ENCODE results near the gene MRPL27.

Gene MRPL27

GRCh38 chr17:50382931-50383330 is 9.9 kb upstream of the MRPL27 start:
- no peak for DNase-seq

DNA sequence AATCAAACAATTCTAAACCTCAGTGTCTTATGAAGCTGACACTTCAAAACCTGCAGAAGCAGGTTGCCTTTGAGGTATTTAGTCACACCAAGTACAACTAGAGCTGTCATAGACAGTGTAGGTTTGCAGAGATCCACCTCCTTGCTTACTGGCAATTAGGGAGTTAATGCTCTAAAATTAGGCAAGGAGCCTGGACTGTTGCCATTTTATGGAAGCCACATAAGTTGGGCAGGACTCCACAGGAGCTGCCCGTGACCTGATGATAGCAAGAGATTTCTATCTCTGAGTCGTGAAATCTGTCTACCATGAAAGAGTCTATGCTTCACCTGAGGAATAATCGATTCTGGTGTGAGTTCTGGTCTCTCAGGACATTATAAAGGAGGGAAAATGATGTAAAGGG is 8.9 kb upstream of the MRPL27 start:
- DNase-seq: no peak

DNA sequence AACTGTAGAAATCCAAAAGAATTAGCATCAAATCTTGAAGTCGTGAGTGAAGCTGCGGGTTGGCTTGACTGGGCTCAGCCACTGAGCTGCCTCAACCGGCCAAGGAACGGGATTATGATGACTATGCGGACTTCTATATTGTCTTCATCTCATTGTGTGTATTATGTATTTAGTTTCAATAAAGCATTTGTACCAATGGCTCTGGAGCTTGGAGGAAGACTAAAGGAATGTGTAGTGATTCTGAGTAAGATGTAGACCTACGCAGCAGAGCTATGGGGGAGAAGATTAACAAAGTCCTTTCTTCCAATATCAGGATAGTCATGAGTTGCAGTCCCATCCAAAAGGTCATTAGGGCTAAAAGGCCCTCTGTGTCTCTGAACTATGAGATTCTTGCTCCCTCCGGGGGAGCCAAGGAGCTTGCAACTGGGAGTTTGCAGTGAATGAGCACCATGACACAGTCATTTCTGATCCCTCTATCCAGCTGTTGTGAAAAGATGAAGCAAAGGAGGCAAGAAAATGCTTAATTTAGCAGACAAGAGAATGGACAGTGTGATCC is 8.4 kb upstream of the MRPL27 start:
- DNase-seq: no peak

DNA sequence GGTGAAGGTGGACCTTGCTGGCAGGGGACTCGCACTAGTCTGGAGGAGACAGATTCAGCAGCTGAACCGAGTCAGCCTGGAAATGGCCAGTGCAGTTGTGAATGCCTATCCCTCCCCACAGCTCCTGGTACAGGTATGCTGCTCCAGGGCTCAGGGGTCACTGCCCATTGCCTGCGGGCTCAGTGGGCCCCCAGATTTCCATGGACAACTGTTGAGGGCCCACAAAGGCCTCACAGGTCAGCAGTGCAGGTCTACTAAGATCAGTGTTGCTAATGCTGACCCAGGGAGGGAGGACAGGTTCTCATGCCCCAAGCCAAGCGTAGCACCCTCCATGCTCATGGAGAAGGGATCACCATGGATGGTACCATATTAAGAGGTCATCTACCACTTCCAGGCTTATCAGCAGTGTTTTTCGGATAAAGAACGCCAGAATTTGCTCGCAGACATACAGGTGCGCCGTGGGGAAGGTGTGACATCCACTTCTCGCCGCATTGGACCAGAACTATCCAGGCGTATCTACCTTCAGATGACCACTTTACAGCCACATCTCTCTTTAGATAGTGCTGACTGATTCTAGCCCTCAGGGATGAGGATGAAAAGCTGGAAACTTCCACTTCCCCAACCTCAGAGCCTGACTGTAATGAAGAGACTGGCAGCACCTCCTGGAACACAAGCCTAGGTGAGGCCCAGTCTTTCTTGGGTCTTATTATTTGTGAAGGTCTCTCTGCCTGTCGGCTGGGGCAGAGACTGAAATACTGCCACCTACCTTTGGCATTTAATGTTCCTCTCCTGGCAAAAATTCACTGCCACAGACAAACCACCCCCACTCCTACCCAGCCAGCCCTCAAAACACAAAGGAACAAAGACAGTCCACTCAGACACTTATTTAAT is 7.6 kb upstream of the MRPL27 start:
- no peak for DNase-seq

DNA sequence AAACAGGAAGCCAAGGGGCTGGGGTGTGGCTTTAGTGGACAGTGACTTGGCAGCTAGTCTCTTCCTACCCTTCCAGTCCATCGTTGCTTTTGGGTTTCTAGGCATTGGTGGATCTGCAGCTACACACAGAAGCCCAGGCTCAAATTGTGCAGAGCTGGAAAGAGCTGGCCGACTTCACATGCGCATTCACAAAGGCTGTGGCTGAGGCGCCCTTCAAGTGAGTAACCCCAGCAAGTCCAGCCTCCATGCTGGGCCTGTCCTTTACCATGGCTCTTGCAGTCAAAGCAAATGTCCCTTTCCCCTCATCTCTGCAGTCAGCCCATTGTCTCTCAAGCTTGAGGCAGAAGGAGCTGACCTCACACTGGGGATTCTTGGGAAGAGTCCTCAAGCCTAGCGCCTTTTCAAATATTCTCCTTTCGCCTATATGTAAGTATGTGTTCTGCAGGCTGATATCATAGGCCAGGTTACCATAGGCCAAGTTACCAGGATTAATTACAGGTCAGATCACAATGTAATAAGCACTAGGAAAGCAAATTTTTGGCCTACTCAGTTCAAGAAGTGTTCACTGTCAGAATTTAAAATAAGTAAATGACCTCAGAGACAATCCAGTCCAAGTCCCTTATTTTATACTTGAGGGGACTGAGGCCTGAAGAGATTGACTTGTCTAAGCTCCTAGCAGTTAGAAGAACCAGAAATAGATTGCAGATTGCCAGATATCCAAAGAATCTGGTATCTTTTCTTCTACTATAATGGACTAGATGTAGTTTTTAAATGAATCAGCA is 6.6 kb upstream of the MRPL27 start:
- DNase-seq: no peak

DNA sequence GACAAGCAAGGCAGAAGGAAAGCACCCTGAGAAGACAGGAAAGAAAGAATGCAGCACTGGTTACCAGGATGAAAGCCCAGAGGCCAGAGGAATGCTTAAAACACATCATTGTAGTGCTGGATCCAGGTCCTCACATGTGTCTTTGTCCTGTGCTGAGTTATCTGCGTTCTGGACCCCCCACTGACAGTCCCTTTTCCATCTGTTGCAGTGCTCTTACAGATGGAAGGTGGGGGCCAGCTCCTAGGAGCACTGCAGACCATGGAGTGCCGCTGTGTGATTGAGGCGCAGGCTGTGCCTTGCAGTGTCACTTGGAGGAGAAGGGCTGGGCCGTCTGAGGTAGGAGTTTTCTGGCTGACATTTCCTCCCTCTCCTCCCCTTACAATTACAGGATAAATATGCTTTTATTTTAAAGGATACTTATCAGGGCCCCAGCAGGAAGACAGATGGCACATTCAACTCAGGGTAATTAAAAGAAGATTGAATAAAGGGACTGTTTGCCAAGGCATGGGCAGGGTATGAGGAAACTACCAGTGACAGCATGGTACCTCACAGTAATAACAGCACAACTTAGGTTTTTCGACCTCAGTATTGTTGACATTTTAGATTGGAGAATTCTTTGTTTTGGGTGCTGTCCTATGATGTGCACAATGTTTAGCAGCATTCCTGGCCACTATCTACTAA is 3.0 kb upstream of the MRPL27 start:
- no peak for DNase-seq

GRCh38 chr17:50373705-50374104 is 721 bp upstream of the MRPL27 start:
- DNase-seq: no peak

DNA sequence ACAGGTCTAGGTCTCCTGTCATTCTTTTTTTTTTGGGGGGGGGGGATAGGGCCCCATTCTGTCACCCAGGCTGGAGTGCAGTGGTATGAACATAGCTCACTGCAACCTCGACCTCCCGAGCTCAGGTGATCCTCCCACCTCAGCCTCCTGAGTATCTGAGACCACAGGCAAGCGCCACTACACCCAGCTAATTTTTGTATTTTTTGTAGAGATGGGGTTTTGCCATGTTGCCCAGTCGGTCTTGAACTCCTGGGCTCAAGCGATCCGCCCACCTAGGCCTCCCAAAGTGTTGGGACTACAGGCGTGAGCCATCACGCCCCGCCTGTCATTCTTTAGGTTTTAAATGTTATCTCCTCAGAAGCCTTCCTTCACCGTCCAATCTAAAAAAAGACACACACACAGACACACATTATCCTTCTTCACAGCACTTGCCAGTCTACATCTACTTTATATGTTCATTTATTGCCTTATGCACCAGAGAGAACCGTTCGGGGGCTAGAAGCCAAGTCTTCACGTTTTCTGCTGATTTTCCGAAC is 694 bp downstream of the MRPL27 start:
- no peak for DNase-seq

GRCh38 chr17:50371526-50371925 is 1.5 kb downstream of the MRPL27 start:
- no peak for DNase-seq

DNA sequence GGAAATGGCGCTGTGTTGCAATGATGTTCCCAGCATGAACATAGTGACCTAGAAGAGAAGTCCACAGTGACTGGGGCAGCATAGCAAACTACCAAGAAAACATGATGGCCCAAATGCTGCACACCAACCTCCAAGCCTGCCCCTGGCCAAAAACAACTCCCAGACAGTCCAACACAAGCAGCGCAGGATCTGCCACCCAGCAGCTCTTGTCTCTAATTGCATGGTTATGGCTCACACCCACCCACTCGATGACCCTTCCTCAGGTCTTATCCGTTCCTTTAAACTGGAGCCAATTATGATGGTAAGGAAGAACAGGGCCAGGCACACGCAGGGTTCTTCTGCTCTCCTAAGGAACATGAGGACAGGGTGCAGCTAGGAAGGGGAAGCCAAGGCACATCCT is 2.9 kb downstream of the MRPL27 start:
- DNase-seq: no peak

DNA sequence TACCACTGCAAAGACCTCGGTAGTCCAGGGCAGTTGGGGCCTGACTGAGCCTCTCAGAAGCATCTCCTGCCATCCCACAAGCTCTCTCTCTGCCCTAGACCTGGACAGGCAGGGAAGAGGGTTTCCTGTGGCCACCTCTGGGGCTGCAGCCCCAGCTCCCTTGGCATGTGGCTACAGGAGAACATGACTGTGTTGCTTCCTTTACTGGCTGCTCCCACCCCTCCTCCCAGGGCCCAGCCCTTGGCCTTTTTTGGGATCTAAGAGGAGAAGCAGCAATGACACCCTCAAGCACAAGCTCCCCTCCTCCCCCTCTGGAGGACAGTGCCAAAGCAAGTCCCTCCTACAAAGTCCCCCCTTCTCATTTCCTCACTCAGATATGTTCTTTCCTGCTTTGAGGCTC is 5.6 kb downstream of the MRPL27 start:
- DNase-seq: no peak

DNA sequence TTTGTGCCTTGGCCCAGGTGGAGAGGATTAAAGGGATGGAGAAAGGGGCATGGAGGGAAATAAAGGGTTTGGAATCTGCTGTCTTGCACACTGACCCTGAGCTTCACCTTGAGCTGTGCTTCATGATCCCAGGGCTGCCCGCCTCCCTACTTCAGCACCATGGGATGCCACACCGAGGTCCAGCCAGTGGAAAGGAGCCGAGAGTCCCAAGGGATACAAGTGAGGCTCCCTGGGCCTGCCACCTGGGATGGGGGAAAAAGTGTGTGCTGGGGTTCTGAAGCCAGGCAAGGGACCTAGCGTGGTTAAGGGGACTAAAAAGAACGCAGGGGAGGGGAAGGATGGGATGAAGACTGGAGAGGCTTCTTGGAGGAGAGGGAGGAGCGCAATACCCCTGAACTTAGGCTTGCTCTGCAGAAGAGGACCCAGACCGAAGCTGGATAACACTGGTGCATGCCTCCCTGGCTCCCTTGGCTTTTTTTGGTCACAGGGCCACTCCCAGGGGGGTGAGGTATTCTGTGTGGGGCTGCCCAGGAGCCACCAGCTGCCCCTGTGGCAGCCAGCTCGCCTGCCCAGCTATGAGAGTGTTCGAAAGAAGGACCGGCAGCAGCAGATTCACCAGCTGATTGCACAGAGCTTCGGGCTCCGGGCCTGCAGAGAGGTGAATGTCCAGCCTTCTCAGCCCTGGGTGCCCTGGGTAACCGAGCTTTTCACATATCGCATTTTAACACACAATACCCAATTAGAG is 7.2 kb downstream of the MRPL27 start:
- no peak for DNase-seq

DNA sequence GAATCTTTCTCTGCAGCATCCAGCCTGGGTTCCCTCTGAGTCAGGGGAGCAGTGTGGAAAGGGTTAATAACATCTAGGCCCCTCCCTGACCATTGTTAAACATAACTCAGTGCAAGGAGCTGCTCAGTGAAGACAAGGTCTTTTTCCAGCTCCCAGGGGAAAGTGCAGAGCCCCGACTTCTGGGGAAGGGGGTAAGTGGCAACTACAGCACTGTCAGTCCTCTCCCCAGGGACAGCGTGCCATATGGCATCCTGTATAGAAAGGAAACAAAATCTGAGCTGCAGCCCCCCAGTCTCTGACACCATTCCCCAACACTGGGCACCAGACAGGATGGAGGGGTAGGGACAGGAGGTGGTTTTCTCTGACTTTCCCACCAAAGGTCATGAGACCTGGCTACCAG is 7.8 kb downstream of the MRPL27 start:
- DNase-seq: no peak

DNA sequence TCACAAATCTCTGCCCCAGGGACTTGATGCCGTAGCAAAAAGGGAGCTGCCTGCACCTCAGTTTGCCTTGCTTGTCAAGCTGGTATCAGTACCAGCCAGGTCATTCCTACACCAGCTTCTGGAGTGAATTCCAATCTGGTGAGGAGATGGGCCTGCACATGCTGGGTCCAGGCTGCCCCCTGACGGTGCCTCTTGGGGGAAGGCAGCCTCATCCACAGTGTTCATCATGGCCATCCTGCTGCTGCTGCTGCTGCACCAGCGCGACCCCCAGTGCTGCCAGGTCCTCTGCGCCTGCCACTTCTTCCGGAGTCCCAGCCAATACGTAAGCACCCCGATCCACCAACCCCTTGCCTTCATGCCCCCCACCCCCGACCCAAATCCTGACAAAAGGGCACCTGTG is 8.3 kb downstream of the MRPL27 start:
- DNase-seq: peak; percentile 54

- DNase-seq: no peak
Measured at GRCh38 chr17:50364061-50364458, 8.9 kb downstream of the MRPL27 start.

DNA sequence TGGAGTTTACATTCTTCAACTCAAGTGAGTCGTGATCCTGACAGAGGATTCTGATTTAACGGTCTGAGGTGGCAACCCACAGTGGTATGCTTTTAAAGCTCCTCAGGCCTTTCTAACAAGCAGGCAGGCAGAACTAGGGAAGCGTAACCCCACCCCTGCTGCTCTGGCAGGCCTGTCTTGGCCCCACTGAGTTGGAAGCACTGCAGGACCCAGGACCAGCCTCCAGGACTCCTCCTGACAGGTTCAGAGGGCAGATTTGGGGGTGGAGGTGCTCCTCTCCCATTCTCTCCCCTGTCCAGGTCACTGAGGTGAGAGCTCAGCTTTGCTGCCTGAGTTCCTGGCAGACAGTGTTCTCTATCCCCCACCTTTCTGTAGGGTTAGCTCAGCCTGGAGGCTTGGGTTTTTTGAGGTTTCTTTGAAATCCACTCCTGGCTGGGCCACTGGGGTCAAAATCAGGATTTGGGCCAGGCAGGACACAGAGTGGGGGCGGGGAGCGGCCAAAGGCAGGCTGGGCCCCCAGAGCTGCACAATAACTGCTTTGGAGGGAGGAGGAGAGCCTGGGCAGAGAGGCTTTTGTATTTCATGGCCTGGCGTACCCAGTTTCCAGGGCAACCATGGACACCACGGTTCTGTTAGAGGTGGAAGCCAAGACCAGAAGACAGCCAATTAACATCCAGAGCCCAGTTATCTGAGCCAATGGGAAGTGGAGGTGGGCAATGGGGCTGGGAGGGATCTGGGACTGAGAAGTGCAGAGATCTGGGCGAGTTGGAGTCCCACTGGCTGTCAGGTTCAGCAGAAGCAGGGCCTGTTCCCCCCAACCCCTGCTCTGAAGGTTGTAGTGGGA is 9.5 kb downstream of the MRPL27 start:
- DNase-seq: peak; percentile 22

DNA sequence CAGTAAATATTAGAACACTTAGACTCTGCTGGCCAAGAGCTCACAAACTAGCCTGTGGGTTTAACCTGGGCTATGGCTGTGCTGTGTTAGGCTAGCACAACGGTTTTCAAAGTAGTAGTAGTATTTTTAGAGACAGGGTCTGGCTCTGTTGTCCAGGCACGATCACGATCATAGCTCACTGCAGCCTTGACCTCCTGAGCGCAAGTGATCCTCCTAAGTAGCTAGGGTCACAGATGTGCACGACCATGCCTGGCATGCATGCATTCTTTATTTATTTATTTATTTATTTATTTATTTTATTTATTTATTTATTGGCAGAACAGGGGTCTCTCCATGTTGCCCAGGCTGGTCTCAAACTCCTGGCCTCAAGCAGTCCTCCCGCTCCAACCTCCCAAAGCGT is 10.3 kb downstream of the MRPL27 start:
- DNase-seq: no peak

DNA sequence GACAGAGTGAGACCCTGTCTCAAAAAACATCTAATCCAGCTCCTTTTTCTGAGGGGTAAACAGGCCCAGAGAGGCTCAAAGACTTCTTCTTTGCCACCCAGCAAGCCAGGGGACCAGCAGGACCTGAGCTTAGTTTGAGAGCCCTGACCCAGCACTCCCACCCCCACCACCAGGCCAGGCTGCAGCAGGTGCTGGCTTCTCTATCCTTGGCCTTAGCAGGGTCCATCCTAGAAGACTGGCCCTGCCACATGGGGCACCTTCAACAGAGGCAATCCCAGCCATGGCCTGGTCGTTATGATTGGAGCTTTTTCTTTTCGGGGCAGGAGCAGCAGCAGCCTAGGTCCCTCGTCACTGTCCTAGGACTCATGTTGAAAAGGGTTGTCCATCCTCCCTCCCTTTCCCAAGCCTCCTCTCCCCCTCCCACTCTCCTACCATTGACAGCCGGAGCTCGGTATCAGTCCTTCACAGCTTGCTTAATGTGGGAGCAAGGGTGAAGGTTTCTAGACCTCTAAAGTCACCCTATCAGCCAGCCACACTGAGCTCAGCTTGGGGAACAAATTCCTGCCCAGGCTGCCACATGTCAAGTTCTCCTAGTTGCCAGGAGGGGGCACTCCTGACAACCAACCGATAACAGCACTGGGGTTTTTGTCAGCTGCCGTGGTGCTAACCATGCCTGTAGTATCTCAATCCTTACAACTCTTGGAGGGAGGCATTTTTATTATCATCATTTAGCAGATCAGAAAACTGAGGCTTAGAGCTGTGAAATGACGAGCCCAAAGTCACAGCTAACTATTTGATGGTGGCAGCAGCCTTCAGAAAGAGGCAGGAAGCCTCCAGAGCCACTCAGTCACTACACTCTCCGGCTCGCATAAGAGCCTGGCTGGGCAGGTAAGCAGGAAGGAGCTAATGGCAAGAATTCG is 11.2 kb downstream of the MRPL27 start:
- DNase-seq: peak; percentile 67

DNA sequence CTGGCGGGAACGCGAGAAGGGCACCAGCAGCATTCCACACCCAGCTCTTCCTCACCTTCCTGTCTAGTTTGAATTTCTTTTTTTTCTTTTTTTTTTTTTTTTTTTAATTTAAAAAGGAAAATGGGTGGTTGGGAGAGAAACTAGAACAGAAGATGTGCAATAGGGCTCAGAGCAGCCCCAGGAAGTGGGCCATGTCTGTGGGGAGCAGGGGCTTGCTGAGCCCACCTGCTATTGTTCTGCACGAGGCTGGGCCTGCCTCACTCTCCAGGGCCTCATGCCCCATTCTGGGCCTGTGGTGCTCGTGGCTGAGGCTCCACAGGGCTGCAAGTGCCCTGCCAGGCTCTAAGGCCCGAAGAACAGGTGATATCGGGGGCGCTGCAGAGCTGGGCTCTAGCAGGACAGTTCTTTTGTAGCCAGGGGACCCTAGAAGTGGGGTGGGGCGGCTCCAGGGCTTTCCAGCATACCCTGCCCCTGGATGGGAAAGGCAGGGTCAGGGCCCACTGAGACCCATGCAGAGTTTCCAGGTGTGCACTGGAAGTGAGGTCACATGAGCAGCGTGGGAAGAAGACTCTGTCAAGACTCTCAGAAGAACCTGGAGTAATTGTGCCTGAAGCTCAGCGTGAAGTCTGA is 12.4 kb downstream of the MRPL27 start:
- no peak for DNase-seq

Measured in fibroblast of skin of scalp (primary cell).